HEK293 (cell line): ENCODE results near the gene KLF7.

Source experiments
- CTCF ChIA-PET: fragments of 350-600 bp; formaldehyde crosslinking; extraction: SDS; loops from one replicate; lab custom pipeline; 2021; ENCODE audit warnings: antibody characterized with exemption; lab: Yijun Ruan, JAX
- POLR2A ChIA-PET: fragments of 300-600 bp; formaldehyde crosslinking; extraction: SDS; loops from one replicate; lab custom pipeline; 2020; ENCODE audit warnings: antibody characterized with exemption, inconsistent platforms; lab: Yijun Ruan, JAX
- H3K27ac ChIP-seq: fragments of 200-500 bp; sonication (Bioruptor generic); 2 replicates; pipeline ENCODE4 v1.5.1; 2014; ENCODE audit warnings: low read depth, low read length, control low read depth, inconsistent platforms; ENCODE audit errors: extremely low read depth
- H3K36me3 ChIP-seq, 2 experiments: fragments of 200-500 bp in 1 of 2; sonication (Bioruptor generic) in 1 of 2; 1 replicate in 1 of 2; 2 replicates in 1 of 2; pipeline ENCODE4 v1.5.1; 2014 to 2017; ENCODE audit warnings: inconsistent platforms in 2 of 2, low read length in 2 of 2; ENCODE audit not compliant: control insufficient read depth in 2 of 2, insufficient read depth in 1 of 2
- H3K4me1 ChIP-seq: fragments of 200-500 bp; sonication (Bioruptor generic); 2 replicates; pipeline ENCODE4 v1.5.1; 2014; ENCODE audit warnings: mild to moderate bottlenecking, low read length, inconsistent platforms; ENCODE audit not compliant: control insufficient read depth, insufficient read depth
- H3K4me3 ChIP-seq: 2 replicates; pipeline ENCODE4 v1.5.1; 2011; ENCODE audit warnings: low read depth, mild to moderate bottlenecking, control low read depth, low read length, moderate library complexity
- H3K9me3 ChIP-seq: fragments of 200-500 bp; sonication (Bioruptor generic); 2 replicates; pipeline ENCODE4 v1.5.1; 2014; ENCODE audit warnings: low read depth, low read length, inconsistent platforms; ENCODE audit not compliant: control insufficient read depth, insufficient read depth
- AEBP2 ChIP-seq: fragments of 450-650 bp; formaldehyde crosslinking; IDR thresholded peaks from 2 replicates; pipeline ENCODE4 v1.5.1; 2016; ENCODE audit warnings: missing biosample characterization, missing genetic modification characterization, borderline replicate concordance
- CTCF ChIP-seq: fragments of 450-650 bp; formaldehyde crosslinking; IDR thresholded peaks from 2 replicates; pipeline ENCODE4 v1.5.1; 2016; ENCODE audit warnings: missing biosample characterization, missing genetic modification characterization
- GFI1B ChIP-seq: fragments of 450-650 bp; formaldehyde crosslinking; IDR thresholded peaks from 2 replicates; pipeline ENCODE4 v1.5.1; 2016; ENCODE audit warnings: missing biosample characterization, missing genetic modification characterization
- GLIS1 ChIP-seq: fragments of 450-650 bp; formaldehyde crosslinking; IDR thresholded peaks from 2 replicates; pipeline ENCODE4 v1.5.1; 2016; ENCODE audit warnings: missing biosample characterization, missing genetic modification characterization
- OSR2 ChIP-seq: fragments of 450-650 bp; formaldehyde crosslinking; IDR thresholded peaks from 2 replicates; pipeline ENCODE4 v1.5.1; 2016; ENCODE audit warnings: missing biosample characterization, missing genetic modification characterization
- PRDM6 ChIP-seq: fragments of 450-650 bp; formaldehyde crosslinking; IDR thresholded peaks from 2 replicates; pipeline ENCODE4 v1.5.1; 2017; ENCODE audit warnings: missing biosample characterization, missing genetic modification characterization
- SCRT2 ChIP-seq: fragments of 450-650 bp; formaldehyde crosslinking; IDR thresholded peaks from 2 replicates; pipeline ENCODE4 v1.5.1; 2016; ENCODE audit warnings: missing biosample characterization, missing genetic modification characterization
- SP3 ChIP-seq: fragments of 450-650 bp; formaldehyde crosslinking; IDR thresholded peaks from 2 replicates; pipeline ENCODE4 v1.5.1; 2016; ENCODE audit warnings: missing biosample characterization, missing genetic modification characterization
- TCF7L2 ChIP-seq: IDR thresholded peaks from 2 replicates; pipeline ENCODE4 v1.6.1; 2011; ENCODE audit warnings: low read depth, mild to moderate bottlenecking, inconsistent platforms, low read length, moderate library complexity, borderline replicate concordance
- TRIM28 ChIP-seq: IDR thresholded peaks from 2 replicates; pipeline ENCODE4 v1.6.1; 2011; ENCODE audit warnings: low read length, control low read depth, borderline replicate concordance
- ZBTB21 ChIP-seq: fragments of 450-650 bp; formaldehyde crosslinking; IDR thresholded peaks from 2 replicates; pipeline ENCODE4 v1.5.1; 2017; ENCODE audit warnings: missing biosample characterization, missing genetic modification characterization
- ZIC2 ChIP-seq: fragments of 450-650 bp; formaldehyde crosslinking; IDR thresholded peaks from 2 replicates; pipeline ENCODE4 v1.5.1; 2016; ENCODE audit warnings: missing biosample characterization, missing genetic modification characterization
- ZNF23 ChIP-seq: fragments of 450-650 bp; formaldehyde crosslinking; IDR thresholded peaks from 2 replicates; pipeline ENCODE4 v1.5.1; 2016; ENCODE audit warnings: missing biosample characterization, missing genetic modification characterization, borderline replicate concordance
- ZNF248 ChIP-seq: fragments of 450-650 bp; formaldehyde crosslinking; IDR thresholded peaks from 2 replicates; pipeline ENCODE4 v1.5.1; 2017; ENCODE audit warnings: missing biosample characterization, missing genetic modification characterization
- ZNF302 ChIP-seq: fragments of 450-650 bp; formaldehyde crosslinking; IDR thresholded peaks from 2 replicates; pipeline ENCODE4 v1.5.1; 2016; ENCODE audit warnings: missing biosample characterization, missing genetic modification characterization, low read depth
- ZNF335 ChIP-seq: fragments of 450-650 bp; formaldehyde crosslinking; conservative IDR thresholded peaks from 2 replicates; pipeline ENCODE4 v1.5.1; 2016; ENCODE audit warnings: missing biosample characterization, missing genetic modification characterization
- ZNF629 ChIP-seq: fragments of 450-650 bp; formaldehyde crosslinking; IDR thresholded peaks from 2 replicates; pipeline ENCODE4 v1.5.1; 2017; ENCODE audit warnings: missing biosample characterization, missing genetic modification characterization
- ZSCAN16 ChIP-seq: fragments of 450-650 bp; formaldehyde crosslinking; IDR thresholded peaks from 2 replicates; pipeline ENCODE4 v1.5.1; 2016; ENCODE audit warnings: missing biosample characterization, missing genetic modification characterization

Gene KLF7

GRCh38 chr2:207144173-207144785 lies 21.5 kb downstream of the KLF7 start (continued):
- TF ChIP-seq PRDM6 (tag by site-specific recombination) (no peak), GFI1B (tag by site-specific recombination) (no peak), SP3 (tag by site-specific recombination) (no peak), ZNF629 (tag by site-specific recombination) (no peak), ZNF335 (tag by site-specific recombination) (no peak), ZNF248 (tag by site-specific recombination) (no peak)
- TF ChIP-seq, all 188 proteins: peak for 0

- H3K27ac ChIP-seq: no peak overlapping the region
- ChIA-PET POLR2A (no interaction called here), CTCF (interaction anchor here (1.1 kb wide), 1 partner anchor 20 kb away, joined by 5 read pairs; no protein-coding TSS in a partner anchor)
Observed at GRCh38 chr2:207143215-207144172, 22.3 kb downstream of the KLF7 start.

GRCh38 chr2:207142461-207142860 lies 23.3 kb downstream of the KLF7 start:
- Histone ChIP-seq H3K9me3 (no peaks in the 10 kb centered on the region), H3K27ac (no peak overlapping the region), H3K4me1 (no peaks in the 10 kb centered on the region), H3K4me3 (no peak overlapping the region), H3K36me3 (no peaks in the 10 kb centered on the region)
- CTCF ChIA-PET: interaction anchor here (0.9 to 1.1 kb wide), 2 partner anchors 21 to 159 kb away, joined by 4 to 5 read pairs; no protein-coding TSS in a partner anchor
- TF ChIP-seq ZNF302 (tag by site-specific recombination): no peak
- TF ChIP-seq CTCF (tag by site-specific recombination): peak; percentile 44; the same call in 1 of the 2 replicates
- POLR2A ChIA-PET: interaction anchor here (1.3 kb wide), 1 partner anchor 23 kb away, joined by 8 read pairs; the partner anchor contains the start of gene KLF7

More at GRCh38 chr2:207143215-207144172, 22.3 kb downstream of the KLF7 start:
- Histone ChIP-seq H3K9me3 (no peaks in the 10 kb centered on the region), H3K4me3 (no peak overlapping the region), H3K4me1 (no peaks in the 10 kb centered on the region), H3K36me3 (no peaks in the 10 kb centered on the region)
- TF ChIP-seq OSR2 (tag by site-specific recombination) (peak; percentile 60; the same call in 1 of the 2 replicates), TRIM28 (peak; percentile 92), ZBTB21 (tag by site-specific recombination) (no peak), TCF7L2 (no peak), GLIS1 (tag by site-specific recombination) (peak; percentile 44), ZIC2 (tag by site-specific recombination) (peak; percentile 38; the same call in 1 of the 2 replicates), AEBP2 (tag by site-specific recombination) (no peak), SCRT2 (tag by site-specific recombination) (peak; percentile 82), ZNF23 (tag by site-specific recombination) (no peak), ZSCAN16 (tag by site-specific recombination) (peak; percentile 71; the same call in 1 of the 2 replicates)
